ENCODE data around the gene THY1.

- TF ChIP-seq GATA2 (IDR thresholded peaks at IDR 0.05; ENCODE audit: low read depth, low read length) (no peak), GATA3 (IDR thresholded peaks at IDR 0.05; ENCODE audit: low read depth, low read length) (no peak)
These were observed 25.2 kb downstream of the THY1 start for GRCh38 chr11:119397740-119398139.
